Measurements from ENCODE around the gene PPP2R3C.
A peak's percentile ranks its signal among the peaks of the same experiment; 100 is the strongest.
"Not testable (repeated sequence)": the region's sequence is repeated elsewhere in the genome, so short reads cannot be mapped to it uniquely, and the experiment has no call there.

The PPP2R3C gene

GRCh38 chr14:35051796-35052195 is 70.0 kb downstream of the PPP2R3C start:
- no peak for DNase-seq (ENCODE audit: low spot score)

- peak; percentile 53 for DNase-seq (ENCODE audit: low spot score)
Measured at GRCh38 chr14:35050652-35051051, 71.1 kb downstream of the PPP2R3C start.

DNA sequence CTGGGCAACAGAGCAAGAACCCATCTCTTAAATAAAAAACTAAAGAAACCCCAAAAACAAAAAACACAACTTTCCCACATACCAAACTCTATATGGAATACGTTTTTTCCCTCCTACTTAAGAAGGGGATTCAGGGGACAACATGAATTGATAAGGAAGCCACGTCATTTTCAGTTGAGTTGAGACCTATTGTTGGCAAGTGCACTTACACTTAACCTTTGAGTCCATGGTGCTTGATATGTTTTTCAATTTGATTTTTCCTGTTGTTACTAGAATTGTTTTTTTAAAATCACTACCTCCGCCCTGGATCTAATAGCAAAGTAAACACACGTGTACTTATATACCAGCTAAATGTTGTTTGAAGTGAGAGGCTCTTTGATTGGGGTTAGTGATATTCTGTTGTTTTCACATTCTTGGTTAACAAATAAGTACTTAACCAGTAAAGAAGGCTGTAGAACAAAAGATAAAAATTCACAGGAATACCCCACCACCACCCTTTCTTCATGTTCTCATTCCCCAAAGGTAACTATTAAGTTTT is 73.7 kb downstream of the PPP2R3C start:
- DNase-seq (ENCODE audit: low spot score), result no peak

GRCh38 chr14:35046751-35047536 is 74.8 kb downstream of the PPP2R3C start:
- DNase-seq (ENCODE audit: low spot score), result peak; percentile 26

GRCh38 chr14:35046048-35046750 is 75.6 kb downstream of the PPP2R3C start, which contains the start of gene FAM177A1:
FAM177A1 (plus strand) TSS chr14:35046272; CDS start chr14:35046464, 192 bp downstream.
- DNase-seq (ENCODE audit: low spot score), result peak; percentile 98

DNA sequence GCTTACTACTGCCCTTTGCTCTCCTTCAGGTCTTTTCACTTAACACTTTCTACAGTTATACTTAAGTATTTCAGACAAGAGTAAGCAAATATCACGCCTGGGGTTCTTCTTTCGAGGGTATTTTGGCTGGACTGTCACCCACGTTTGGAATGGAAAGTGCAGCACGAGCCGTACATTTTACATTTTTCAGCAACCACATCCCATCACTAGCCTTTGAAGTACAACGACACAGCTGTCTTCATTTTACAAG is 76.1 kb downstream of the PPP2R3C start:
- no peak for DNase-seq (ENCODE audit: low spot score)

GRCh38 chr14:35044939-35045797 is 76.6 kb downstream of the PPP2R3C start:
- peak; percentile 22 for DNase-seq (ENCODE audit: low spot score)

GRCh38 chr14:35043046-35043445 is 78.7 kb downstream of the PPP2R3C start:
- DNase-seq (ENCODE audit: low spot score), result no peak

GRCh38 chr14:35042632-35043031 is 79.2 kb downstream of the PPP2R3C start:
- no peak for DNase-seq (ENCODE audit: low spot score)

DNA sequence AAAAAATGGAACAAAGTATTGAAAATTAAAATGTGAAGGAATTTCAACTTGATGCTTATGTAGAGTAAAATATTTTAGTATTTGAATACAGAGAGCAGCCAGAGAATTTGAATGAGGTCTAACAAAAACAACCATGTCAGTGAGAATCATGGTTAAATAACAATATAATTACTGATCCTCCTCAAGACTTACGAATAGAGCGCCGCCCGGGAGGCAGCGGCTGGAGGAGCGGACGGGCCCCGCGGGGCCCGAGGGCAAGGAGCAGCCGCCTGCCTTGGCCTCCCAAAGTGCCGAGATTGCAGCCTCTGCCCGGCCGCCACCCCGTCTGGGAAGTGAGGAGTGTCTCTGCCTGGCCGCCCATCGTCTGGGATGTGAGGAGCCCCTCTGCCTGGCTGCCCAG is 83.5 kb downstream of the PPP2R3C start:
- not testable (repeated sequence) for DNase-seq (ENCODE audit: low spot score)
